HG02852 (cell line): ENCODE results near the gene KNCN.

ENCODE experiments used
- ATAC-seq: cut with Tn5 transposase; IDR thresholded peaks from one replicate; pipeline ENCODE4 v1.9.1; 2021; ENCODE audit warnings: mild to moderate bottlenecking, moderate library complexity; ENCODE audit not compliant: unreplicated experiment

The KNCN gene

GRCh38 chr1:46506470-46507219 lies 44.8 kb downstream of the KNCN start:
- ATAC-seq = no peak

GRCh38 chr1:46503421-46503820 lies 48.0 kb downstream of the KNCN start:
- no peak for ATAC-seq

- no peak for ATAC-seq
These were observed 49.9 kb downstream of the KNCN start for GRCh38 chr1:46501528-46501927.

GRCh38 chr1:46497665-46498064 lies 53.8 kb downstream of the KNCN start:
- no peak for ATAC-seq

- ATAC-seq = no peak
These were observed 54.4 kb downstream of the KNCN start for GRCh38 chr1:46497020-46497419.

- ATAC-seq = no peak
These were observed 54.9 kb downstream of the KNCN start for GRCh38 chr1:46496505-46496904.

- no peak for ATAC-seq
These were observed 55.7 kb downstream of the KNCN start for GRCh38 chr1:46495778-46496177.
